CD4-positive, alpha-beta T cell (primary cell): ENCODE results near the gene MAP3K21. TPM values are rescaled to one million over a fixed set of nuclear protein-coding genes. Genes with fewer than 3 reads are reported as not detected.

Experiments used
- ATAC-seq: fragments of 200-7000 bp; cut with Tn5 transposase; one replicate; pipeline ENCODE4 v1.10.0; 2022; ENCODE audit warnings: mild to moderate bottlenecking; ENCODE audit not compliant: poor library complexity
- CTCF ChIA-PET: fragments of 350-600 bp; sonication (Branson Sonifier 250); formaldehyde crosslinking; loops from one replicate; lab custom pipeline; 2021; ENCODE audit warnings: antibody characterized with exemption, inconsistent platforms; lab: Charles Lee
- POLR2A ChIA-PET: fragments of 350-600 bp; sonication (Branson Sonifier 250); formaldehyde crosslinking; loops from one replicate; lab custom pipeline; 2021; ENCODE audit warnings: antibody characterized with exemption, inconsistent platforms; lab: Charles Lee
- DNase-seq, 14 experiments: peaks; one replicate each; pipeline ENCODE4 v3.0.0-alpha.2; 2013 to 2020; ENCODE audit warnings: mixed read lengths in 2 of 14
- H3K27ac ChIP-seq, 2 donors: one replicate each; pipeline versions ENCODE4 v1.5.1 to v1.7.0; 2013; ENCODE audit warnings: low read length in 2 of 2, low read depth in 1 of 2, mild to moderate bottlenecking in 1 of 2
- H3K27me3 ChIP-seq, 2 experiments: 1 replicate in 1 of 2; 2 replicates in 1 of 2; pipeline versions ENCODE4 v1.6.1 to v1.7.0; 2013; ENCODE audit warnings: low read length in 2 of 2, control low read depth in 1 of 2, mild to moderate bottlenecking in 1 of 2, moderate library complexity in 1 of 2; ENCODE audit not compliant: insufficient read depth in 2 of 2, control insufficient read depth in 1 of 2
- H3K36me3 ChIP-seq: one replicate; pipeline ENCODE4 v1.6.1; 2013; ENCODE audit warnings: low read length, control low read depth; ENCODE audit not compliant: insufficient read depth
- H3K4me1 ChIP-seq: one replicate; pipeline ENCODE4 v1.6.1; 2013; ENCODE audit warnings: low read length, control low read depth; ENCODE audit not compliant: insufficient read depth
- H3K4me3 ChIP-seq: one replicate; pipeline ENCODE4 v1.5.1; 2013; ENCODE audit warnings: mild to moderate bottlenecking, low read length, moderate library complexity
- H3K9me3 ChIP-seq, 2 experiments: 1 replicate in 1 of 2; 2 replicates in 1 of 2; pipeline versions ENCODE4 v1.6.1 to v1.7.0; 2013; ENCODE audit warnings: low read length in 2 of 2, mild to moderate bottlenecking in 2 of 2, control low read depth in 1 of 2, moderate library complexity in 1 of 2; ENCODE audit not compliant: control insufficient read depth in 1 of 2, insufficient read depth in 1 of 2
- H3K27ac Mint-ChIP-seq: one replicate; pipeline ENCODE4 v1.8.0; 2020; ENCODE audit warnings: mixed read lengths
- H3K27me3 Mint-ChIP-seq: one replicate; pipeline ENCODE4 v1.8.0; 2021; ENCODE audit warnings: mixed read lengths
- H3K36me3 Mint-ChIP-seq: one replicate; pipeline ENCODE4 v1.8.0; 2021; ENCODE audit warnings: low read depth, mixed read lengths
- H3K4me1 Mint-ChIP-seq: one replicate; pipeline ENCODE4 v1.8.0; 2021; ENCODE audit warnings: low read depth, mixed read lengths
- H3K4me3 Mint-ChIP-seq: one replicate; pipeline ENCODE4 v1.8.0; 2020; ENCODE audit warnings: mild to moderate bottlenecking, mixed read lengths
- H3K9me3 Mint-ChIP-seq: one replicate; pipeline ENCODE4 v1.8.0; 2020; ENCODE audit warnings: mixed read lengths
- intact Hi-C, 2 experiments: fragments of 100-400 bp; cut with DNase I in 1 of 2; cut with micrococcal nuclease in 1 of 2; formaldehyde crosslinking; loops; one replicate each; pipeline versions ENCODE4 v1.15.1 to v1.9.0; 2023 to 2025; cut with DNase I, micrococcal nuclease
- total RNA-seq, 174 experiments: library from RNA in 2 of 174; stranded (reverse) in 2 of 174; gene quantifications; one replicate each; pipeline ENCODE4 v1.2.3 and lab custom pipeline; 2021 to 2026
- TF ChIP-seq, protein P1 (sequence below): fragments of 200-600 bp; IDR thresholded peaks from one replicate; pipeline ENCODE4 v1.8.0; 2022; ENCODE audit warnings: antibody characterized with exemption, mild to moderate bottlenecking

MAP3K21 gene
- total RNA-seq, 2 experiments from 2014 or later: 0.95 to 0.99 TPM

DNA sequence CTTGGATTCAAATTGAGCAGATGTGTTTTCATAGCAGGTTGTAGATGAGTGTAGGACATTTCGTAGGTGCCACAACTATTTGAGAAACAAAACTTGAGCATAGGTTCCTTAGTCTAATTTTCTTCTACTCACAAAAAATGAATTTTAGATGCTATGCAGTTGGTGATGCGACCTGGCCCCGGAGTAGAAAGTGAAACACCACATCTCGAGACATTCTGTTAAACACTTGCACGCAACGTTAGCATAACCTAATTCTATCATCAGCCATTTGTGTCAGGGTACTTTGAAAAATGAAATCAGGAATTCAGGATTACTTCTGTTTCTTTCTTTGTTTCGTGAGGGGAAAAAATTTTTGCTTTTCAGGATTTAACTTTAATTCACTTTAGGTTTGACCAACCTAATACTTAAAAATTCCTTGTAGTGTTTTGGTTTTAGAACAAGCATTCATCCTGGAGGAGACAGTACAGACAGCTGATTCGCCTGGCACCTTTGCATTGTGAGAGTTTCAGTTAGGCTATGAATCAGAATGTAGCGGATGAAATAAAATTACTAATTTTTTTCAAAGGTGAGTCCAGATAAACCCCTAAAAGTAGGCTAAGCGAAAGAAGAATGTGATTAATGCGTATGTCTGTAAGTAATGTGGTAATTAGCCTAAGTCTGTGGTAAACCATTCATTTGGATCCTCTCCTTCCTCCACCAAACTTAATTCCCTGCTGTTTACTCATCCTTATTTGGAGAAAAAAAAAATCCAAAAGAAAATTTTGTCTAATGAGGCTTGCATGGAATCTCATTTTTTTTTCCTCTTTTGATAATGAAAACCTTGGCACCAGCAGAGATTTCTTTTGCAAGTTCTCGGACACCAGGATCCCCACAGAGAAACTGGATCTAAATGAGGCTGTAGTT, 44.9 kb downstream of the MAP3K21 start:
- Histone ChIP-seq H3K27me3 (no peaks in the 10 kb centered on the region), H3K36me3 (no peaks in the 10 kb centered on the region), H3K4me3 (no peak overlapping the region), H3K9me3 (no peaks in the 10 kb centered on the region), H3K4me1 (no peaks in the 10 kb centered on the region), H3K27ac (no peak overlapping the region)
- no peaks in the 10 kb centered on the region for H3K36me3 Mint-ChIP-seq
- H3K27me3 Mint-ChIP-seq: no peaks in the 10 kb centered on the region
- intact Hi-C loops: no loop called here
- TF ChIP-seq, protein P1, sequence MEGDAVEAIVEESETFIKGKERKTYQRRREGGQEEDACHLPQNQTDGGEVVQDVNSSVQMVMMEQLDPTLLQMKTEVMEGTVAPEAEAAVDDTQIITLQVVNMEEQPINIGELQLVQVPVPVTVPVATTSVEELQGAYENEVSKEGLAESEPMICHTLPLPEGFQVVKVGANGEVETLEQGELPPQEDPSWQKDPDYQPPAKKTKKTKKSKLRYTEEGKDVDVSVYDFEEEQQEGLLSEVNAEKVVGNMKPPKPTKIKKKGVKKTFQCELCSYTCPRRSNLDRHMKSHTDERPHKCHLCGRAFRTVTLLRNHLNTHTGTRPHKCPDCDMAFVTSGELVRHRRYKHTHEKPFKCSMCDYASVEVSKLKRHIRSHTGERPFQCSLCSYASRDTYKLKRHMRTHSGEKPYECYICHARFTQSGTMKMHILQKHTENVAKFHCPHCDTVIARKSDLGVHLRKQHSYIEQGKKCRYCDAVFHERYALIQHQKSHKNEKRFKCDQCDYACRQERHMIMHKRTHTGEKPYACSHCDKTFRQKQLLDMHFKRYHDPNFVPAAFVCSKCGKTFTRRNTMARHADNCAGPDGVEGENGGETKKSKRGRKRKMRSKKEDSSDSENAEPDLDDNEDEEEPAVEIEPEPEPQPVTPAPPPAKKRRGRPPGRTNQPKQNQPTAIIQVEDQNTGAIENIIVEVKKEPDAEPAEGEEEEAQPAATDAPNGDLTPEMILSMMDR: no peak
- no peaks in the 10 kb centered on the region for H3K4me1 Mint-ChIP-seq
- POLR2A ChIA-PET: no interaction called here
- DNase-seq: no peak
- CTCF ChIA-PET: interaction anchor here (1.3 kb wide), 1 partner anchor 11 kb away, joined by 3 read pairs; no protein-coding TSS in a partner anchor
- no peak overlapping the region for H3K4me3 Mint-ChIP-seq
- no peak for ATAC-seq
- H3K27ac Mint-ChIP-seq: no peak overlapping the region
- H3K9me3 Mint-ChIP-seq: no peaks in the 10 kb centered on the region

DNA sequence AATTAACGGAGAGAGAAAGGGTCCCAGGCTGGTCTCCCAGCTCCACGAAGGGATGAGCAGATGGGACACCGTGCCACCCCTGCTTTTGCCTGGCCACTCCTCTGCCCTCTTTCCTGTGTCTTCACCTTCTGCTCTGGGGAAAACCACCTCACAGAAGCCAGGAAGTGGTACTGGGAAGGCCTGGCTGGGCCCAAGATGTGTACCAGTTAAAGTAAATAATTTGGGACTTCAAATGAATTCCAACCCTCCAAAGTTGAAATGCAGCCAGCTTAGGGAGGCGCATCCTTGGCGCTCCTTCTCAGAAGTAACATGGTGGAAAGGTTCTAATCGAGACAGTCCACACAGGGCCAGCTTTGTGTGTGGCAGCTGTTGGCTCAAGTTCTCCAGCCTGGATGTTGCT, 45.7 kb downstream of the MAP3K21 start:
- Histone ChIP-seq H3K4me3 (no peak overlapping the region), H3K36me3 (no peaks in the 10 kb centered on the region), H3K27ac (no peak overlapping the region), H3K9me3 (no peaks in the 10 kb centered on the region), H3K4me1 (no peaks in the 10 kb centered on the region), H3K27me3 (no peaks in the 10 kb centered on the region)
- DNase-seq (no peak), ATAC-seq (no peak)
- TF ChIP-seq, protein P1: no peak
- Mint-ChIP-seq H3K9me3 (no peaks in the 10 kb centered on the region), H3K4me1 (no peaks in the 10 kb centered on the region), H3K4me3 (no peak overlapping the region), H3K36me3 (no peaks in the 10 kb centered on the region), H3K27me3 (no peaks in the 10 kb centered on the region), H3K27ac (no peak overlapping the region)
- ChIA-PET CTCF (interaction anchor here (1.3 kb wide), 1 partner anchor 12 kb away, joined by 3 read pairs; no protein-coding TSS in a partner anchor), POLR2A (no interaction called here)
- intact Hi-C loops: no loop called here

DNA sequence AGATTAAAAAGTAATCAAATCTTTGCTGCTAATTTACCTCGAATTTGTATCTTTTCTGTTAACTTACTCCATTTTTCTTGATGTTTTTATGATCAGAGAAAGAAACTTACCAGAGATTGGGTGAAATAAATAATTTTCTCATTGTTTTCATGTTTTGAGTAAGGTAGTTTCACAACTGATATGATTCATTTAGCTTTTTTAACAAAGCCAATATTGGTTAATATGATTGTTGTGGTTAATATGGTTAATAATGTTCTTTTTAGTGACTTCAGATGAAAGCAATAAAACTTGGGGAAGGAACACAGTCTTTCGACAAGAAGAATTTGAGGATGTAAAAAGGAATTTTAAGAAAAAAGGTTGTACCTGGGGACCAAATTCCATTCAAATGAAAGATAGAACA, 48.1 kb downstream of the MAP3K21 start:
- CTCF ChIA-PET: no interaction called here
- ATAC-seq: no peak

More for the DNA sequence above, 48.1 kb downstream of the MAP3K21 start:
- Histone ChIP-seq H3K4me3 (no peak overlapping the region), H3K4me1 (no peaks in the 10 kb centered on the region), H3K27ac (no peak overlapping the region), H3K27me3 (no peaks in the 10 kb centered on the region), H3K36me3 (no peaks in the 10 kb centered on the region), H3K9me3 (no peaks in the 10 kb centered on the region)
- POLR2A ChIA-PET: no interaction called here
- Mint-ChIP-seq H3K36me3 (no peaks in the 10 kb centered on the region), H3K27me3 (no peaks in the 10 kb centered on the region), H3K27ac (no peak overlapping the region), H3K9me3 (no peaks in the 10 kb centered on the region), H3K4me3 (no peak overlapping the region), H3K4me1 (no peaks in the 10 kb centered on the region)
- TF ChIP-seq, protein P1: no peak
- intact Hi-C loops: no loop called here
- no peak for DNase-seq
